Stimulated activated CD4-positive, alpha-beta T cell treated with anti-CD3 and anti-CD28 coated beads, TNF-alpha, amount 100 ng/mL, for 1 hour (primary cell): ENCODE results near the gene TUBG2.
"Not testable (repeated sequence)": the region's sequence is repeated elsewhere in the genome, so short reads cannot be mapped to it uniquely, and the experiment has no call there.

Experiments used
- DNase-seq, 3 donors: peaks; one replicate each; pipeline ENCODE4 v3.0.0-alpha.2; 2020; ENCODE audit warnings: low read depth in 3 of 3, low spot score in 1 of 3

TUBG2 gene

DNA sequence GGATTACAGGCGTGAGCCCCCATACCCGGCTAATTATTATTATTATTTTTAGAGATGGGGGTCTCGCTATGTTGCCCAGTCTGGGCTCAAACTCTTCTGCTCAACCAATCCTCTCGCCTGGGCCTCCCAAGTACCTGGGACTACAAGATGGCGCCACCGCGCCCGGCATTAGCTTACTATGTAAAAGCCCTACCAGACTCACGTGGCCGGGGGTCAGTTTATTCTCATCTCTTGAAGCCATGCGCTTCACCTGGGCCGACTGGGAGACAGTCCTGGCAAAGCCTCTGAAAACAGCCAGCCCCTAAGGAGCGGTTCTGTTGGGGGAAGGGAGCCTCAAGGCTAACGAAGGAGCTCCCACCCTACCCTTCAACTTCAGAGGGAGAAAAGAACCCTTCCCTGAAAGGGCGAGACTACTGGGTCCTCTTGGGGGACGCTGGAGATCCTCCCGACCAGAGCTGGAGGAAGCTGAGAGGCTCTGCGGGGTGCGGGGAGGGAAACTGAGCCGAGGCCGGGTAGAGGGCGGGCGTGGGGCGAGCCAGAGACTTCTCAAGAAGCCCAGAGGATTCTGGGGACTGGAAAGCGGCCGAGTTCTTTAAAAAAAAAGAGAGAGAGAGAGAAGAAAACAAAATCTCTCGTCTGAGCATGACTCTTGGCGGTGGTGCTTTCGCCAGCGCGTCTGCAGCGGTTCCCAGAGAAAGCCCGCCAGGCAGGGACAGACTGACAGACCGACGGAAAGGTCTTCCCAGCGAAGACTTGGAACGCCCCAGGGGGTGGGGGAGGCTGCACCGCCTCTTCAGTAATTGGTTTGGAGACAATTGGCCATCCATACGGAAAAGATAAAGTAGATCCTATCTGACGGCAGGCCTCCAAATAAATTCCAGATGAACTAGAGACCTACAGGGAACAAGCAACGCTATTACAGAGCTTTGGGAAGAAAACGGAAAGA is 5.6 kb upstream of the TUBG2 start:
- DNase-seq = no peak

DNA sequence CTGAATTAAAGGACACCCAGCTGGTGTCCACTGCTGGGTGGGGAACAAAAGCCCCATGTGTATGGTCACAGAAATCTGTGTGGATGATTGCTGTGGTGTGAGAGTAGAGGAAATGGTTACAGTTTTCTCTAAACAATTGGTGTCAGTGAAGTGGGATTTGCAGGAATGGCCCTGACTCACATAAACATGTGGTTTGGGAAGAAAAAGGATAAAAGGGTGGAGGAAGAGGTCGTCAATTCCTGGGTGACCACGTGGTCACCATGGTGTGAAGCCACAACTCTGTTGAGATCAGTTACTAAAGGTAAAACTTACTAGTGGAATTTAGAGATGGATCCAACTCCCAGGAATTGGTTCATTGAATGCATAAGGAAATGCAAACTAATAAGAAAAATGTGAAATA is 3.6 kb upstream of the TUBG2 start:
- no peak for DNase-seq

DNA sequence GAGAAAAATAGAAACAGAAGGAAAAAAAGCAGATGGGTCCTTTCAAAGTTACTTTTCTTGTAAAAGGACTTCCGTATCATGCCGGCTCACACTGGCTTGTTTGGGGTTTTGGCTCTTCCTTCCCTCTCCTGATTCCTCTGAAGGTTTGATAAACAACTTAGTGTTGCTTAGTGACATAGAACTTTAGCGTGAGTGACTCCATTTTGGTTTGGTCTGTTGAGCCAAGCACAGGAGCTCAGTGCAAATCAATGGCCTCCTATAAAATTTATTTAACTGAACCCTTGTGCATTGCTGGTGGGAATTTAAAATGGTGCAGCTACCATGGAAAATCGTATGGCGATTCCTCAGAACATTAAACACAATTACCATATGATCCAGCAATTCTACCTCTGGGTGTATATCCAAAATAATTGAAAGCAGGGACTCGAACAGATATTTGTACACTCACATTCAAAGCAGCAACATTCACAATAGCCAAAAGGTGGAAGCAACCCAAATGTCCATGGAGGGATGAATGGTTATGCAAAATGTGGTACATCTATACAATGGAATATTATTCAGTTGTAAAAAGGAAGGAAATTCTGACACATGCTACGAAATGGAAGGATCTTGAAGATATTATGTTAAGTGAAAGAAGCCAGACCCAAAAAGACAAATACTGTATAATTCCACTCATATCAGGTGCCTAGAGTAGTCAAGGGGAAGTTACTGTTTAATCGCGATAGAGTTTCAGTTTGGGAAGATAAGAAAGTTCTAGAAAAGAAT is 1.1 kb upstream of the TUBG2 start:
- no peak for DNase-seq

GRCh38 chr17:42659932-42660274 is 819 bp downstream of the TUBG2 start:
- not testable (repeated sequence) for DNase-seq

- DNase-seq = no peak
These were observed 1.7 kb downstream of the TUBG2 start for GRCh38 chr17:42660692-42661345.

DNA sequence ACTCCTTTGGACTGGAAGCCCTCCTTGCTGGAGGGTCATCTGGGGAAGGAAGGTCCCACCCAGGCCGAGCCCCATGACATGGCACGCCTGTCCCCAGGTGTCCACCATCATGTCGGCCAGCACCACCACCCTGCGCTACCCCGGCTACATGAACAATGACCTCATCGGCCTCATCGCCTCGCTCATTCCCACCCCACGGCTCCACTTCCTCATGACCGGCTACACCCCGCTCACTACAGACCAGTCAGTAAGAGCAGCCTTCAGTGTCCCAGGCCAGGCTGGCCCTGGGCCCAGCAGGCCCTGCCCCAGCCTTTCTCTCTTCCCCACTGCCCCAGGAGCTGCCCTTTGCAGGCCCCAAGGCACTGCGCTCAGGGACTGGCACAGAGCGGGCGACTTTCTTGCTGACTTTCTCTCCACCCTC is 6.5 kb downstream of the TUBG2 start:
- no peak for DNase-seq

DNA sequence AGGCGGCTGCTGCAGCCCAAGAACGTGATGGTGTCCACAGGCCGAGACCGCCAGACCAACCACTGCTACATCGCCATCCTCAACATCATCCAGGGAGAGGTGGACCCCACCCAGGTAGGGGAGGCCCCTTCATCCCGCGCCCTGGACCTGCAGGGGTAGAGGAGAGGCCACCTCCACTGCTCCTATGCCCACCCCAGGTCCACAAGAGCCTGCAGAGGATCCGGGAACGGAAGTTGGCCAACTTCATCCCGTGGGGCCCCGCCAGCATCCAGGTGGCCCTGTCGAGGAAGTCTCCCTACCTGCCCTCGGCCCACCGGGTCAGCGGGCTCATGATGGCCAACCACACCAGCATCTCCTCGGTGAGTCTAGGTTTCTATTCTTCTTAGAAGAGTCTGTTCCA is 7.0 kb downstream of the TUBG2 start:
- not testable (repeated sequence) for DNase-seq

DNA sequence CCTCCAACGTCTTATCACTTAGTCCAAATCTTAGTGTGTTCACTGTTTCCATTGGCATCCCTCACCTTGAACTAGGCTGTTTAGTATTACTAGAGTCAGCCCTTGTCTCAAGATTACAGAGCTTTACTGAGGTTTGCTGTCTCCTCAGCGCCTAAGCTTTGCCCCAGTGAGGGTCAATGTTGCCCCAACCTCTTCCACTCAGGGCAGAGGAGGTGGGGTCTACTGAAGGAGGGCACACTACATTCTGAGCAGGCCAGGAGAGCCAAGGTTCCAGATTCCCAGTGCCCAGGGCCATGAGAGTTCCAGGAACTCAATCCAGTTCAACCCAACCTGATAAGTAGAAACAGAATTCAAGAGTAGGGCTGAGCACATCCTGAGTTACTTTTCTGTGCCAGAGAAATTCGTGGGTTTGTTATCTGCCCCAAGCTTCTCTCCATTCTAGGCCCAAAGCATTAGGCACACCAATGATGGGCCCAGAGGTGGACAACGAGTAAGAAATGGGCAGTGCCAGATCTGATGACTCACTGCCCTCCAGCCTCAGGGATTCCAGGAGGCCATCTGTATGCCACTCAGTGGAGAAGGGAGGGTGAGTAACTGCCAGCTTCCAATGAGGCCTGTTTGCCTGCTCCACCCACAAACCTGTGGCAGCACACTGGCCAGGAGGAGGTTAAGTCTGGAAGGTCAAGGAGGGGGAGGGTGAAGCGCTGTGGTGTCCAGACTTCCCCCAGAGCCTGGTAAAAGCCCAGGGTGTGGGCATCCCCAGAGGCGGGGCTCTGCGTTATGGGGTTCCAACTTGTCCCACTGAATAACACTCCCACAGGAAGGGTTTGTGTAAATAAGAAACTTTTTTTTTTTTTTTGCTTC is 8.2 kb downstream of the TUBG2 start:
- no peak for DNase-seq

- no peak for DNase-seq
These were observed 10.6 kb downstream of the TUBG2 start for GRCh38 chr17:42669705-42669976.

- DNase-seq = no peak
These were observed 11.1 kb downstream of the TUBG2 start for GRCh38 chr17:42669977-42670788.

DNA sequence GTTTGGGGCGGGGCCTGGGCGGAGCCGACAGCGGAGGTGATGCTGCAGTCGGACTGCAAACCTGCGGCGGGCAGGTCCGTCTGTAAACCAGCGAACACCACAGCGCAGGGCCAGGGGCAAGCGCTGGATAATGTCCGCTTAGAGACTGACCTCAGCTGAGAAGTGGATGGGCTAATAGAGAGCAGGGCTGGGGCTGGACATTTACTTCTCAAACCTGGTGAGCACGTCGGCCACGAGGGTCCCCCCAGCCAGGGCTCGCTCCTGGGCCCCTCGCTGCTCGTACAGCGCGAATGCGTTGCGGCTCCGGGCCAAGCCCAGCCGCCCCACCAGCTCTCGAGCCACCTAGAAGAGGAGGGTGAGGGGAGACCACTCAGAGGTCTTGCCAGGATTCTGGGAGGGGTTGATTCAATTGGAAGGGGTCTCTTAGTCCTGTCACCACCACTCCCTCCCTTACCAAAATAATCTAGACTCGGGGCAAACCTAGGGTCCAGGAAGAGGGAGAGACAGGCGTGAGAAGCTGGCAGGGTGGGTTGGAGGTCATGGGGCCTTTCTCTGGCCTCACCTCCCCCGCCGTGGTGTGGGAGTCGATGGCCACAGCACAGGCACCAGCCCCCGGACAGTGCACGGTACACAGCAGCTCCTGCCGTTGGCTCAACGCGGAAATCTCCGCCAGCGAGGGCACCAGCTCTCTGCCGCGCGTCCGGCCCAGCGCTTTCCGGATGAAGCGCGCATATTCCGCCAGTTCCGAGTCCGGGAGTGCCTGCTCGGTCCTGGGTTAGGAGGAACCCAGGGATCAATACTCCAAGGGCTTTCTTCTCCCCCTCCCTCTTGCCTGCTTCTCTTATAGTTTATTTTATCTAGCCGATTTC is 11.9 kb downstream of the TUBG2 start:
- no peak for DNase-seq

DNA sequence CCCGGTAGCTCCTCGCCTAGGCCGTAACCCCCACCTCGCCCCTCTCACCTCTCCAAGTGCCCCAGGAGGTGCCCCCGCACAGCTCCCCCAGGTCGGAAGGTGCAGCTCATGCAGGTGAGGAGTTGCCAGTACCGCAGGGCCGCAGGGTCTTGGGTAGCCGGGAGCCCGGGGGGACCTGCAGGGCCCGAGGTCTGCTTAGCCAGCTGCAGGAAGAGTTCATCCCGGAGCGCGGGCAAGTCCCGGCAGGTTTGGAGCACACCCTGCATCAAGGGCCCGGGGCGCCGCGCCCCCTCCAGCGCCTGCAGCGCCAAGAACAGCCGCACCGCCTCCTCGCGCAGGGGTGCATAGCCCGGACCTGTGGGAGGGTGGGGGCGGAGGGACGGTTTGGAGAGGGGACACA is 13.0 kb downstream of the TUBG2 start:
- no peak for DNase-seq

- DNase-seq = no peak
These were observed 14.3 kb downstream of the TUBG2 start for GRCh38 chr17:42673266-42673884.

DNA sequence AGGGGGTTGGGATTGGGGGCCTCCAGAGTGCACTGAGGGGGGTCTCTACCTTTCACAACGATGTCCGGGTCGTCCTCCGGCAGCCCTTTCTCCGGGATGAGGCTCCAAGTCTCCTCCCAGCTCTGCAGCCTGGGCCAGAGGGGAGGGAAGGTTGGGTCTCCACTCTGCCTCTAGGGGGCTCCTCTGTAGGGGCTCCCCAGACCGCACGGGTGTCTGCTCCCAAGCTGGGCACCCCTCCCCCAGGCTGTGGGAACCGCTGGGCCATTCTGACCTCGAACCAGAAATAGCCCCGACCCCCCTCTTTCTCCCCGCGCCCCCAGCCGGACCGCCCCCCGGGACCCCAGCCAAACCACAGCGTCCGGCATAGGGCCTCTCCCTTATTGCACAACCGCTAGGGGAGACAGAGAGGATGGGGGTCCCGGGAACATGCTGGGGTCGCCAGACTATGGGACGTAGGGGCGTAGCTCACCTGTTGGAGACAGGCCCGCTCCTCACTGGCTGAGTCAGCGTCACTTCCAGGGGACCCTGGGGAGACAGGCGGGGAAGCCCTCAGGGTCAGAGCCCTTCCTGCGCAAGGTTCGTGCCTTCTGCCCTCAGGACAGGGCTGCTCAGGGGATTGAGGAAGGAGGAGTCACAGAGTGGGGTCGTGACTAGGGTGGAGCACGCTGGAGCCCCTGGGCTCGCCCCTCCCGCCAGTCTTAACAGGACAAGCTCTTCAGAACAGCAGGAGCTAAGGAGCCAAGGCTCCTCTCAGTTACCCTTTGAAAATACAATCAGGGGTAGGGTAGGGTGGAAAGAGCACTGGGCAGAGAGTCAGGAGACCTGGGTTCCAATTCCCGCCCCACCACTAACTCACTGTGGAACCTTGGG is 15.0 kb downstream of the TUBG2 start:
- no peak for DNase-seq

- DNase-seq = no peak
These were observed 15.8 kb downstream of the TUBG2 start for GRCh38 chr17:42674755-42675347.

GRCh38 chr17:42675348-42675964 is 16.4 kb downstream of the TUBG2 start:
- no peak for DNase-seq

DNA sequence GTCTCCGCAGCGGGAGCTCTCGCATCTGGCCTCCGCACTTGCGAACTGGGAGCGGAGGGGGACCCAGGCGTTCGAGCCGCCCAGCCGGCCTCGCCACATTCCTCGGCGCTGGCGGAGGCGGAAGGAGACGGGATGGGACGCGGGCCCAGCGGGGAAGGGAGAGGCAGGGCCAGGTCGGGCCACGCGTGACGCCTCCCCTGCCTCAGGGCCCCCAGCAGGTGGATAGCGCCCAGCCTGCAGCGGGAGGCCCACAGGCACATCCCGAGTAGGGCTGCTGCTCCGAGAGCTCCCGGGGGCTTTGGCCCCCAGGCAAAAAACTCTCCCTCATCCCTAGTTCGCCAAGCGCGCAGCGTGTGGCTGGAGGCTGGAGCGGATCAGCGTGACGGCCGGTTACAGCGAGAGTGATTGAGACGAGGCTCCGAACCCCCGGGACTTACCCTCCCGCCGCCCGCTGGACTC is 16.9 kb downstream of the TUBG2 start:
- DNase-seq = no peak
